Stimulated activated CD8-positive, alpha-beta memory T cell treated with anti-CD3 and anti-CD28 coated beads, Interleukin-7, amount 100 ng/mL, for 1 hour (primary cell): ENCODE measurements around the gene ADCY10.

ENCODE experiments used
- DNase-seq, 2 donors: peaks; one replicate each; pipeline ENCODE4 v3.0.0-alpha.2; 2020; ENCODE audit warnings: low read depth in 2 of 2

Gene ADCY10

DNA sequence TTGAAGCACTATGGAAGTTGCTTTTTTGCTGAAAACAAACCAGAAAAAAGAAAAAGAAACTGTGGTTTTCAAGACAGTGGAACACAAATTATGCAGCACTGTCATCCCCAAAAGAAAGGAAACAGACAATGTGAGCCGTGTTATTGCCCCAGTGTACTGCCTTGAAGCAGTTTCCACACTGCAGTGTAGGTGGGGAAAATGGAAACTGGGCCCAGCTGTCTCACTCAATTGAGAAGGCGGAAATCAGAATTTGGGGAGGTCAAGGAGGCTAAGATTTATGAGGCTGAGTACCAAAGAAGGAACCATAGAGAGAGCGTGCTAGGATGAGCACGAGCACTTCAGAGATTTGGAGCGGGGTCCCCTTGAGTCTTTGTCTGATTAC is 136.7 kb downstream of the ADCY10 start:
- DNase-seq = no peak

DNA sequence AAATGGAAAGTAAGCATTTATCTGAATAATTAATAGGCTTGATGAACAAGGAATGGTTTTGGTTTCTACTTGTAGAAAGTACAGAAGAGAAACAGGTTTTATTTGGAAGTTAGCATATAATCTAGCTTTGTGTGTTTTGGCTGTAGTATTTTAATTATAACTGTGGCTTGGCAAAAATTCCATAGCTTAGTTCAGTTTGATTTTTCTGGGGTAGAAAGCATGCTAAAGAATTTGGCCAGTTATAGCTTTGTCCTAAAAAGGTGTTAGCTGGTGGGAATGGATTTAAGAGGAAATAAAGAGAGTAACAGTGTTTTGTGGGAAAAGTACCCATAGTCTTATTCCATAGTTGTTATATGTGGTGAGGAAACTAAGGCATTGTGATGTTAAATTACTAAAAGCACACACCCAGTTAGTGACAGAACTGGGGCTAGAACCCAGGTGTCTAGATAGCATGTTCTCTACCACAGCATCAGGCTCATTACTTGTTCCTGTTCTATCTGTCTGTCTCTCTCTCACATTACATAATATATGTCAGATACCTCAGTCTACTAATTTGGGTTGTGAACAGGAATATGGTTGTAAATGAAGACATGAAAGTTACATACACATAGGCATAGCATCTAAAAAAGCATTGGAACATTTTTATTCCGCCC is 137.2 kb downstream of the ADCY10 start:
- no peak for DNase-seq

DNA sequence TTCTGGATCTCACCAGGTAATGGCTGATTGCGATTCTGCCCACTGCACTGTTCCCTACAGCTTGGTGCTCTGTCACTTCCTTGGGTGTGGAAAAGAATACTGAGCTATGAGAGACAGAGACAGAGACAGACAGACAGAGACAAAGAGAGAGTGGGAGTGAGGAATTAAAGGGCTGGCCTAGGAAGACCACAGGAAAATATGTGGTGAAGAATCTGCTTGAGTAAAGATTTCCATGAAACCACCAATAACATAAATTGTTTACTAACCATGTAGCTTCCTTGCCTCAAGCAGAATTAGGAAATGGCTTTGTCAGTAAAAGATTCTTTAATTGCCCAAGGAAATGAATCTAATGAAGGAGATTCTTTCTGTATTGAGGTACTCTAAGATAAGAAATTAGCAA is 137.8 kb downstream of the ADCY10 start:
- no peak for DNase-seq

- no peak for DNase-seq
Observed at GRCh38 chr1:167775178-167775577, 138.8 kb downstream of the ADCY10 start.

- DNase-seq = no peak
Observed at GRCh38 chr1:167774710-167775109, 139.2 kb downstream of the ADCY10 start.

- no peak for DNase-seq
Observed at GRCh38 chr1:167773516-167773915, 140.4 kb downstream of the ADCY10 start.

DNA sequence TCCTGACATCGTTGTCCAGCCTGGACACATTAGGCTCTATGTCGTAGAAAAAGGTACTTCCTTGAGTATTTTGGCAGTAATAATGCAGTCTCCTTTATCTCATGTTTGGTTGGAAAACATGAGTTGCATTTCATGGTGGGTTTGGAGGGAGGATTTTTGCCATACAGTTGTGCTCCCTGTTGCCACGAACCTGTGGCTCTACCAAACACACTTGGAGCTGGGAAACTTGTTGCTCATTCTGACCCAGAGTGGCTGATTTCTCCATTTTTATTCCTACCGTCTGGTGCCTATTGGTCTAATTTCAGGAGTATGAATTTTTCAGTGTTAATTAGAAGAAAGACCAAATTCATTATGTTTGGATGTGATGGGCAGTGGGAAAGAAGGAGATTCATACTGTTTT is 141.5 kb downstream of the ADCY10 start:
- DNase-seq = no peak

- DNase-seq = no peak
Observed at GRCh38 chr1:167770127-167770526, 143.8 kb downstream of the ADCY10 start.

DNA sequence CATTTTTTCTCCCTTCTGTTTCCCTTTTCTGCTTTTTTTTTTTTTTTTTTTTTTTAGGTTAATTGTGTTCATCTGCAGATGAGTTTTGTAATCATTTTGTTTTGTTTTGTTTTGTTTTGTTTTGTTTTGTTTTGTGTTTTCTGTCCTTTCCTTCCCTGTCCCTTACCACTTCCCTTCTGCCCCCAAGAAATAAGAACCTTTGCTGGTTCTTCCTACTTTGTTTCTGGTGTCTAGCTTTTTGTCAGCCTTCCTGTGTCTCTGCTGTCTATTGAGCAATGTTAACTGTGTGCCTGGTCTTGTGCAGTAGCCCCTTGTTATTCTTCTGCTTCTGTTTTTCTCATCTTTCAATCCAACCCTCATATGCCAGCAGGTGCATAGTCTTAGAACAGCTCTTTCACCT is 146.2 kb downstream of the ADCY10 start:
- no peak for DNase-seq

- DNase-seq = no peak
Observed at GRCh38 chr1:167766538-167766937, 147.4 kb downstream of the ADCY10 start.

- DNase-seq = no peak
Observed at GRCh38 chr1:167765496-167765895, 148.4 kb downstream of the ADCY10 start.

DNA sequence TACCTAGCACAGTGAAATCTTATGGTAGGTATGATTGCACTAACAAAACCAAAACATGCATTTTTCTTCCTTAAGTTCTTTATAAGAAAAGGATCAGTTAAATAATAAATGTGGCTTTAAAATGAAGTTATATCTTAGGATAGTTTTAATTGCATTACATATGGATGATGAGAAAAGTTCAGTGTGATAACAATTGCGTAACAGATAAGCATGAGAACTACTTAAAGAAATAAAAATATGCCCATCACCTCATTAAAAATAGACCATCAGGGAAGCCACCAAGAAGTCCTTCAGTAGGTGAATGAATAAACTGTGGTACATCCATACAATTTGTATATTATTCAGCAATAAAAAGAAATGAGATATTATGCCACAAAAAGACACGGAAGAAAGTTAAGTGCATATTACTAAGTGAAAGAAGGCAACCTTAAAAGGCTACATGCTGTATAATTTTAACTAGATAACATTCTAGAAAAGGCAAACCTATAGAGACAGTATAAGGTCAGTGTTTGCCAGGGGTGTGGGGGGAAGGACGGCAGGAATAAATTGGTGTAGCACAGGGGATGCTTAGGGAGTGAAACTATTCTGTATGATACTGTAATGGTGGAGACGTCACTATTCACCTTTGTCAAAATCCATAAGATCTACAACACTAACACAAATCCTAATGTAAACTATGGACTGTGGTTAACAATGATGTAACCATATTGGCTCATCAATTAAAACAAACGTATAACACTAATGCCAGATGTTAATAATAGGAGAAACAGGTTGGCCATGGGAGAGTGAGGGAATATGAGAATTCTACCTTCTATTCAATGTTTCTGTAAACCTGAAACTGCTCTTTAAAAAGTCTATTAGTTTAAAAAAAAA is 149.2 kb downstream of the ADCY10 start:
- DNase-seq = no peak

GRCh38 chr1:167763525-167764220 is 150.3 kb downstream of the ADCY10 start:
- no peak for DNase-seq

DNA sequence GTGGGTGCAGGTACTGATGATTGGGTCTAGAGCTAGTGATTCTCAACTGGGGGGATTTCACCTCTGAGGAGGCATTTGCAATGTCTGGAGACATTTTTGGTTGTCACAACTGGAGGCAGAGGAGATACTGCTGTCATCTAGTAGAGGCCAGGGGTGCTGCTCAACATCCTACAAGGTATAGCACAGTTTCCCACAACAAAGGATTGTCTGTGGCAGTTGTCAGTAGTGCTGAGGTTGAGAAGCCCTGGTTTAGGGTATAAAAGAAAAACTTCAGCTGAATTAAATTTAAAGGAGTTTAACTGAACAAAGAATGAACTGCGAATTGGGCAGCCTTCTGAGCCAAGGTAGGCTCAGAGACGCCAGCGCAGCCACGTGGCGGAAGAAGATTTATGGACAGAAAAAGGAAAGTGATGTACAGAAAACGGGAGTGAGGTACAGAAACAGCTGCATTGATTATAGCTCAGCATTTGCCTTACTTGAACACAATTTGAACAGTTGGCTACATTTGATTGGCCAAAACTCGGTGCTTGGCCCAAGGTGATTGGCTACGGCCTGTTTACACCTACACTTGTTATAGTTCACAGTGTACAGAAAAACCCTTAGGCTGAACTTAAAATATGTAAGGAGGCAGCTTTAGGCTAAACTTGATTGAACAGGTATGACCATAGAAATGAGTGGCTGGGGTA is 151.7 kb downstream of the ADCY10 start:
- no peak for DNase-seq

DNA sequence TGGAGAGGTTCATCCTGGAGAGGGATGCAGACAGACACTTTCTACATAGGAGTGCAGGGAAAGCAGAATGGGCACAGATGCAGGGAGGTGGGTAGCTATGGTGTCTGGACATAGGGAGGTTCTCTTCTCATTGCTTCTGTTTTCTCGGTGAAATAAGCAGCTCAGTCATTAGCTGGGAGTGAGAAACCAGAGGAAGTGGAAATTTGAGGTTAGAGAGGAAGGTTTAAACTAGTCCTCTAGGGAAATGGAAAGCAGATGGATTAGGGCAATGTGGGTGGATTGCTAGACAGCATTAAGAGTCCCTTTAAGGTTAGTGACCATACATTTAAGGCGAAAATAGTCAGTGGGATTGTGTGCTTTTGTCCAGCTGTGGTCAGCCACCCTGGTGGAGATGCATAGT is 152.5 kb downstream of the ADCY10 start:
- no peak for DNase-seq
